ENCODE results near the gene PI3.

DNA sequence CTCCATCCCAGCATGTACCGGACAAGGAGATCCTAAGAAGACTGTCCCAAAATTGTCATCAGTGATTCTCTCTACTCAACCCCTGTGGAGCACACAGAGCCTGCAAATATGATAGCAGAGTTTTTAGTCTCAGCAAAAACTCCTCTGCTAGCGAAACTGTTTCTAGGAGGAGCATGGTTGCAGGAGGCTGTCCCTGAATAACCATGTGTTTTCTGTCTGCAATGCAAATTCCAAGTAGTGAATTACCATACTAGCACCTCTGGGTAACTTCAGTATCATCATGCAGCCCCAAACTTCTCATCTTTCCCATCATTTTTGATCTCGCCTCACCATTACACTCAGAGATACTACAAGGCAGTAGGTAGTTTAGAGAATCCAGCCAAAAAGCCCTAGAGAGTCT is 25.6 kb upstream of the PI3 start:
- TF ChIP-seq, protein P1, sequence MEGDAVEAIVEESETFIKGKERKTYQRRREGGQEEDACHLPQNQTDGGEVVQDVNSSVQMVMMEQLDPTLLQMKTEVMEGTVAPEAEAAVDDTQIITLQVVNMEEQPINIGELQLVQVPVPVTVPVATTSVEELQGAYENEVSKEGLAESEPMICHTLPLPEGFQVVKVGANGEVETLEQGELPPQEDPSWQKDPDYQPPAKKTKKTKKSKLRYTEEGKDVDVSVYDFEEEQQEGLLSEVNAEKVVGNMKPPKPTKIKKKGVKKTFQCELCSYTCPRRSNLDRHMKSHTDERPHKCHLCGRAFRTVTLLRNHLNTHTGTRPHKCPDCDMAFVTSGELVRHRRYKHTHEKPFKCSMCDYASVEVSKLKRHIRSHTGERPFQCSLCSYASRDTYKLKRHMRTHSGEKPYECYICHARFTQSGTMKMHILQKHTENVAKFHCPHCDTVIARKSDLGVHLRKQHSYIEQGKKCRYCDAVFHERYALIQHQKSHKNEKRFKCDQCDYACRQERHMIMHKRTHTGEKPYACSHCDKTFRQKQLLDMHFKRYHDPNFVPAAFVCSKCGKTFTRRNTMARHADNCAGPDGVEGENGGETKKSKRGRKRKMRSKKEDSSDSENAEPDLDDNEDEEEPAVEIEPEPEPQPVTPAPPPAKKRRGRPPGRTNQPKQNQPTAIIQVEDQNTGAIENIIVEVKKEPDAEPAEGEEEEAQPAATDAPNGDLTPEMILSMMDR (conservative IDR thresholded peaks at IDR 0.05; ENCODE audit: low read depth in 2 of 2) = no peak
- no peak for TF ChIP-seq POLR2AphosphoS5 (IDR thresholded peaks at IDR 0.05; ENCODE audit: low read depth)
- no peak for TF ChIP-seq EZH2phosphoT487 (IDR thresholded peaks at IDR 0.05; ENCODE audit: unreplicated experiment)
- TF ChIP-seq, protein P2, sequence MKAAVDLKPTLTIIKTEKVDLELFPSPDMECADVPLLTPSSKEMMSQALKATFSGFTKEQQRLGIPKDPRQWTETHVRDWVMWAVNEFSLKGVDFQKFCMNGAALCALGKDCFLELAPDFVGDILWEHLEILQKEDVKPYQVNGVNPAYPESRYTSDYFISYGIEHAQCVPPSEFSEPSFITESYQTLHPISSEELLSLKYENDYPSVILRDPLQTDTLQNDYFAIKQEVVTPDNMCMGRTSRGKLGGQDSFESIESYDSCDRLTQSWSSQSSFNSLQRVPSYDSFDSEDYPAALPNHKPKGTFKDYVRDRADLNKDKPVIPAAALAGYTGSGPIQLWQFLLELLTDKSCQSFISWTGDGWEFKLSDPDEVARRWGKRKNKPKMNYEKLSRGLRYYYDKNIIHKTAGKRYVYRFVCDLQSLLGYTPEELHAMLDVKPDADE (IDR thresholded peaks at IDR 0.05) = no peak
- TF ChIP-seq, protein P3, sequence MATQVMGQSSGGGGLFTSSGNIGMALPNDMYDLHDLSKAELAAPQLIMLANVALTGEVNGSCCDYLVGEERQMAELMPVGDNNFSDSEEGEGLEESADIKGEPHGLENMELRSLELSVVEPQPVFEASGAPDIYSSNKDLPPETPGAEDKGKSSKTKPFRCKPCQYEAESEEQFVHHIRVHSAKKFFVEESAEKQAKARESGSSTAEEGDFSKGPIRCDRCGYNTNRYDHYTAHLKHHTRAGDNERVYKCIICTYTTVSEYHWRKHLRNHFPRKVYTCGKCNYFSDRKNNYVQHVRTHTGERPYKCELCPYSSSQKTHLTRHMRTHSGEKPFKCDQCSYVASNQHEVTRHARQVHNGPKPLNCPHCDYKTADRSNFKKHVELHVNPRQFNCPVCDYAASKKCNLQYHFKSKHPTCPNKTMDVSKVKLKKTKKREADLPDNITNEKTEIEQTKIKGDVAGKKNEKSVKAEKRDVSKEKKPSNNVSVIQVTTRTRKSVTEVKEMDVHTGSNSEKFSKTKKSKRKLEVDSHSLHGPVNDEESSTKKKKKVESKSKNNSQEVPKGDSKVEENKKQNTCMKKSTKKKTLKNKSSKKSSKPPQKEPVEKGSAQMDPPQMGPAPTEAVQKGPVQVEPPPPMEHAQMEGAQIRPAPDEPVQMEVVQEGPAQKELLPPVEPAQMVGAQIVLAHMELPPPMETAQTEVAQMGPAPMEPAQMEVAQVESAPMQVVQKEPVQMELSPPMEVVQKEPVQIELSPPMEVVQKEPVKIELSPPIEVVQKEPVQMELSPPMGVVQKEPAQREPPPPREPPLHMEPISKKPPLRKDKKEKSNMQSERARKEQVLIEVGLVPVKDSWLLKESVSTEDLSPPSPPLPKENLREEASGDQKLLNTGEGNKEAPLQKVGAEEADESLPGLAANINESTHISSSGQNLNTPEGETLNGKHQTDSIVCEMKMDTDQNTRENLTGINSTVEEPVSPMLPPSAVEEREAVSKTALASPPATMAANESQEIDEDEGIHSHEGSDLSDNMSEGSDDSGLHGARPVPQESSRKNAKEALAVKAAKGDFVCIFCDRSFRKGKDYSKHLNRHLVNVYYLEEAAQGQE (IDR thresholded peaks at IDR 0.05; ENCODE audit: unreplicated experiment) = no peak
- TF ChIP-seq EZH2 (IDR thresholded peaks at IDR 0.05; ENCODE audit: low read depth, unreplicated experiment) = no peak
- TF ChIP-seq CREB1 (CRISPR knock-in tag; IDR thresholded peaks at IDR 0.05; ENCODE audit: low read depth) = no peak

Data from GM23338 (cell line).